IMR-90 (cell line): ENCODE measurements around the gene ISCU. TPM values are rescaled to one million over a fixed set of nuclear protein-coding genes. Genes with fewer than 3 reads are reported as not detected.

Source experiments
- ATAC-seq: fragments of 200-7000 bp; cut with Tn5 transposase; 2 replicates; pipeline ENCODE4 v1.9.1; 2020; ENCODE audit warnings: low read depth, mild to moderate bottlenecking, moderate library complexity
- BruUV-seq: library from RNA; stranded (reverse); fragments of 400-500 nt; replicated peaks from 2 replicates; lab custom pipeline; 2021; lab: Mats Ljungman, UMichigan
- CTCF ChIA-PET: fragments of 300-600 bp; formaldehyde crosslinking; extraction: SDS; loops from one replicate; lab custom pipeline; 2021; ENCODE audit warnings: antibody characterized with exemption; lab: Yijun Ruan, JAX
- POLR2A ChIA-PET: fragments of 300-600 bp; sonication (Branson Sonifier 250); formaldehyde crosslinking; loops from one replicate; lab custom pipeline; 2022; ENCODE audit warnings: antibody characterized with exemption; ENCODE audit not compliant: unreplicated experiment; lab: Charles Lee
- DNase-seq: peaks from one replicate; pipeline ENCODE4 v3.0.0; 2013
- H2AFZ ChIP-seq: replicated peaks from 2 replicates; pipeline ENCODE3; 2013; ENCODE audit warnings: low read length, mild to moderate bottlenecking; ENCODE audit not compliant: poor library complexity
- H2AK5ac ChIP-seq: 2 replicates; pipeline ENCODE4 v1.6.1; 2013; ENCODE audit warnings: low read depth, low read length, inconsistent platforms
- H2AK9ac ChIP-seq: replicated peaks from 2 replicates; pipeline ENCODE3; 2013; ENCODE audit warnings: mild to moderate bottlenecking, low read depth, low read length, moderate library complexity; ENCODE audit not compliant: poor library complexity
- H2BK120ac ChIP-seq: 2 replicates; pipeline ENCODE4 v1.6.1; 2013; ENCODE audit warnings: low read depth, low read length, inconsistent platforms
- H2BK15ac ChIP-seq: 3 replicates; pipeline ENCODE4 v1.6.1; 2013; ENCODE audit warnings: low read depth, low read length, inconsistent platforms
- H2BK20ac ChIP-seq: 2 replicates; pipeline ENCODE4 v1.6.1; 2013; ENCODE audit warnings: low read depth, mild to moderate bottlenecking, inconsistent platforms, low read length, moderate library complexity
- H2BK5ac ChIP-seq: 2 replicates; pipeline ENCODE4 v1.6.1; 2013; ENCODE audit warnings: mild to moderate bottlenecking, low read depth, low read length, inconsistent platforms; ENCODE audit not compliant: poor library complexity, severe bottlenecking
- H3K14ac ChIP-seq: replicated peaks from 2 replicates; pipeline ENCODE4 v1.6.1; 2013; ENCODE audit warnings: low read depth, low read length, inconsistent platforms
- H3K18ac ChIP-seq: 2 replicates; pipeline ENCODE4 v1.6.1; 2013; ENCODE audit warnings: low read depth, low read length, control low read depth
- H3K23ac ChIP-seq: 2 replicates; pipeline ENCODE4 v1.6.1; 2013; ENCODE audit warnings: low read depth, low read length, inconsistent platforms
- H3K27ac ChIP-seq: 2 replicates; pipeline ENCODE4 v1.5.1; 2013; ENCODE audit warnings: mild to moderate bottlenecking, control low read depth, low read length; ENCODE audit not compliant: insufficient read depth
- H3K27me3 ChIP-seq: 2 replicates; pipeline ENCODE4 v1.6.1; 2013; ENCODE audit warnings: low read length; ENCODE audit not compliant: control insufficient read depth, insufficient read depth
- H3K36me3 ChIP-seq: 2 replicates; pipeline ENCODE4 v1.6.1; 2013; ENCODE audit warnings: low read length, mixed read lengths; ENCODE audit not compliant: control insufficient read depth, insufficient read depth
- H3K4ac ChIP-seq: 2 replicates; pipeline ENCODE4 v1.6.1; 2013; ENCODE audit warnings: low read depth, low read length, inconsistent platforms
- H3K4me1 ChIP-seq: 2 replicates; pipeline ENCODE4 v1.6.1; 2013; ENCODE audit warnings: low read length, mixed read lengths; ENCODE audit not compliant: control insufficient read depth, insufficient read depth
- H3K4me2 ChIP-seq: 2 replicates; pipeline ENCODE4 v1.6.1; 2013; ENCODE audit warnings: low read depth, mild to moderate bottlenecking, control low read depth, low read length, moderate library complexity
- H3K4me3 ChIP-seq: 2 replicates; pipeline ENCODE4 v1.5.1; 2013; ENCODE audit warnings: low read depth, mild to moderate bottlenecking, control low read depth, low read length, moderate library complexity; ENCODE audit not compliant: insufficient read depth
- H3K56ac ChIP-seq: 2 replicates; pipeline ENCODE4 v1.6.1; 2013; ENCODE audit warnings: low read length, inconsistent platforms; ENCODE audit not compliant: insufficient read depth; ENCODE audit errors: extremely low read depth
- H3K79me1 ChIP-seq, 2 experiments: 2 replicates each; pipeline ENCODE4 v1.6.1; 2013; ENCODE audit warnings: low read length in 2 of 2, inconsistent platforms in 1 of 2, low read depth in 1 of 2
- H3K9ac ChIP-seq: 2 replicates; pipeline ENCODE4 v1.6.1; 2013; ENCODE audit warnings: low read depth, low read length, control low read depth
- H3K9me1 ChIP-seq: 2 replicates; pipeline ENCODE4 v1.6.1; 2013; ENCODE audit warnings: low read length, inconsistent platforms; ENCODE audit not compliant: insufficient read depth
- H3K9me3 ChIP-seq: 2 replicates; pipeline ENCODE4 v1.6.1; 2013; ENCODE audit warnings: low read length; ENCODE audit not compliant: control insufficient read depth, insufficient read depth
- H4K20me1 ChIP-seq: 2 replicates; pipeline ENCODE4 v1.6.1; 2013; ENCODE audit warnings: low read length, inconsistent platforms; ENCODE audit not compliant: insufficient read depth
- H4K5ac ChIP-seq: 2 replicates; pipeline ENCODE4 v1.6.1; 2013; ENCODE audit warnings: mild to moderate bottlenecking, low read depth, low read length, control low read depth
- H4K8ac ChIP-seq, 2 experiments: 2 replicates each; pipeline ENCODE4 v1.6.1; 2013; ENCODE audit warnings: low read depth in 2 of 2, low read length in 2 of 2, control low read depth in 1 of 2, inconsistent platforms in 1 of 2
- H4K91ac ChIP-seq: 2 replicates; pipeline ENCODE4 v1.6.1; 2013; ENCODE audit warnings: low read depth, low read length, inconsistent platforms; ENCODE audit not compliant: insufficient read depth
- BHLHE40 ChIP-seq: fragments of 150-350 bp; IDR thresholded peaks from 2 replicates; pipeline ENCODE4 v1.6.1; 2016; ENCODE audit warnings: mild to moderate bottlenecking, low read depth, low read length
- CEBPB ChIP-seq: IDR thresholded peaks from 2 replicates; pipeline ENCODE4 v1.6.1; 2012; ENCODE audit warnings: low read depth, low read length, improper control_type of control experiment
- FOS ChIP-seq: fragments of 150-350 bp; IDR thresholded peaks from 2 replicates; pipeline ENCODE4 v1.6.1; 2016; ENCODE audit warnings: low read depth, low read length
- MXI1 ChIP-seq: IDR thresholded peaks from 2 replicates; pipeline ENCODE4 v1.6.1; 2012; ENCODE audit warnings: low read depth, mild to moderate bottlenecking, low read length, moderate library complexity, borderline replicate concordance
- NFE2L2 ChIP-seq: fragments of 150-350 bp; IDR thresholded peaks from 2 replicates; pipeline ENCODE4 v1.6.1; 2016; ENCODE audit warnings: low read depth, mild to moderate bottlenecking, low read length
- RAD21 ChIP-seq: IDR thresholded peaks from 2 replicates; pipeline ENCODE4 v1.6.1; 2012; ENCODE audit warnings: low read length, improper control_type of control experiment
- RFX5 ChIP-seq: IDR thresholded peaks from 2 replicates; pipeline ENCODE4 v1.8.0; 2012; ENCODE audit warnings: low read depth, mild to moderate bottlenecking, low read length, moderate library complexity
- SMC3 ChIP-seq: fragments of 150-350 bp; IDR thresholded peaks from 2 replicates; pipeline ENCODE4 v1.6.1; 2016; ENCODE audit warnings: low read depth, mild to moderate bottlenecking, antibody characterized with exemption, low read length, moderate library complexity
- USF2 ChIP-seq: fragments of 150-350 bp; IDR thresholded peaks from 2 replicates; pipeline ENCODE4 v1.6.1; 2017; ENCODE audit warnings: mild to moderate bottlenecking, antibody characterized with exemption, low read length, low read depth
- WGBS, 2 experiments: methylation state at CpG; one replicate each; pipeline versions ENCODE4 v1.1.5 to v1.1.7; 2013; ENCODE audit warnings: missing lambda C conversion rate in 2 of 2; ENCODE audit not compliant: insufficient read length in 1 of 2; ENCODE audit errors: extremely low coverage in 2 of 2; 5-methylcytosine and 5-hydroxymethylcytosine counted together
- dilution Hi-C: fragments of 300-500 bp; cut with HindIII; formaldehyde crosslinking; loops from one replicate; pipeline ENCODE4 v1.14.3; 2018; ENCODE audit warnings: low sequenced_read_pairs; ENCODE audit not compliant: unreplicated experiment
- in situ Hi-C: fragments of 300-500 bp; cut with MboI; formaldehyde crosslinking; loops from 3 replicates; pipeline ENCODE4 v1.14.3; 2019; ENCODE audit warnings: low sequenced_read_pairs, inconsistent platforms, mixed read lengths
- intact Hi-C: fragments of 100-400 bp; cut with micrococcal nuclease; formaldehyde crosslinking; loops from 2 replicates; pipeline ENCODE4 v1.10.0; 2022
- polyA plus RNA-seq, 3 experiments: library from polyadenylated mRNA; depleted of rRNA; stranded (reverse); fragments of >200 nt; gene quantifications; 2 replicates each; pipeline ENCODE4 v1.2.3, GENCODE V29; 2012; ENCODE audit warnings: low replicate concordance in 1 of 3
- total RNA-seq: library from RNA; depleted of rRNA; stranded (reverse); fragments of >200 nt; gene quantifications from 2 replicates; pipeline ENCODE4 v1.2.3, GENCODE V29; 2012

The ISCU gene
- total and polyA plus RNA-seq, 2 of the 4 experiments (the other 2 are of a cell fraction), result 52.7 to 87.2 TPM

- in situ Hi-C loops, result no loop called here
- no peaks in the 10 kb centered on the region; the same call in none of the 2 replicates for H3K9me1 ChIP-seq
- H2AK5ac ChIP-seq, result peak overlapping the region; percentile 20; the same call in 1 of the 2 replicates
- H4K8ac ChIP-seq, result no peak overlapping the region
- H4K5ac ChIP-seq, result no peak overlapping the region
- H3K27me3 ChIP-seq, result no peaks in the 10 kb centered on the region
- ChIA-PET CTCF (interaction anchor here (1.0 kb wide), 1 partner anchor 42 kb away, joined by 3 read pairs; no protein-coding TSS in a partner anchor), POLR2A (interaction anchor here (0.5 kb wide), 1 partner anchor 21 kb away, joined by 6 read pairs; the partner anchor contains the start of gene TMEM119)
- H2BK20ac ChIP-seq, result peak overlapping the region; percentile 12; the same call in 1 of the 2 replicates
- H3K56ac ChIP-seq, result no peak overlapping the region
- no peak overlapping the region for H3K23ac ChIP-seq
- ATAC-seq (peak; percentile 10; the same call in 1 of the 2 replicates), DNase-seq (no peak)
- intact Hi-C loops, result no loop called here
- 20% methylated on average over 1 of the region's 6 CpGs; no CpG with 5 or more reads in 1 of the 2 experiments for WGBS, 2 experiments
- no peaks in the 10 kb centered on the region for H4K20me1 ChIP-seq
- no peaks in the 10 kb centered on the region for H3K9me3 ChIP-seq
- H3K27ac ChIP-seq, result no peak overlapping the region
- no peak overlapping the region for H3K9ac ChIP-seq
- no peak overlapping the region for H2BK120ac ChIP-seq
- no peak overlapping the region for H3K4me2 ChIP-seq
- no peak overlapping the region for H3K14ac ChIP-seq
- no TSS peak for BruUV-seq
- peak overlapping the region; percentile 62; the same call in 1 of the 2 replicates for H3K4ac ChIP-seq
- dilution Hi-C loops, result no loop called here
- H2AK9ac ChIP-seq, result peak overlapping the region; percentile 50
- no peak overlapping the region for H3K4me3 ChIP-seq
- no peaks in the 10 kb centered on the region for H3K79me1 ChIP-seq
- TF ChIP-seq CEBPB, result no peak
- no peak for TF ChIP-seq NFE2L2
- no peak for TF ChIP-seq SMC3
- TF ChIP-seq RFX5, result no peak
- TF ChIP-seq USF2, result no peak
- no peak for TF ChIP-seq BHLHE40
- TF ChIP-seq MXI1, result no peak
- TF ChIP-seq FOS, result no peak
- TF ChIP-seq RAD21, result no peak
- no peak overlapping the region for H2AFZ ChIP-seq
- H4K91ac ChIP-seq, result no peak overlapping the region; the same call in 1 of the 2 replicates
- H2BK15ac ChIP-seq, result peak overlapping the region; percentile 43; the same call in 1 of the 3 replicates
- H3K4me1 ChIP-seq, result no peaks in the 10 kb centered on the region; the same call in 1 of the 2 replicates
- no peak overlapping the region for H3K18ac ChIP-seq
- H3K36me3 ChIP-seq, result no peaks in the 10 kb centered on the region
- H2BK5ac ChIP-seq, result no peak overlapping the region
Observed at GRCh38 chr12:108576660-108577234, 14.4 kb downstream of the ISCU start.
